ENCODE measurements around the gene TMEM179B.
"Not testable (repeated sequence)": the region's sequence is repeated elsewhere in the genome, so short reads cannot be mapped to it uniquely, and the experiment has no call there.

Gene TMEM179B

DNA sequence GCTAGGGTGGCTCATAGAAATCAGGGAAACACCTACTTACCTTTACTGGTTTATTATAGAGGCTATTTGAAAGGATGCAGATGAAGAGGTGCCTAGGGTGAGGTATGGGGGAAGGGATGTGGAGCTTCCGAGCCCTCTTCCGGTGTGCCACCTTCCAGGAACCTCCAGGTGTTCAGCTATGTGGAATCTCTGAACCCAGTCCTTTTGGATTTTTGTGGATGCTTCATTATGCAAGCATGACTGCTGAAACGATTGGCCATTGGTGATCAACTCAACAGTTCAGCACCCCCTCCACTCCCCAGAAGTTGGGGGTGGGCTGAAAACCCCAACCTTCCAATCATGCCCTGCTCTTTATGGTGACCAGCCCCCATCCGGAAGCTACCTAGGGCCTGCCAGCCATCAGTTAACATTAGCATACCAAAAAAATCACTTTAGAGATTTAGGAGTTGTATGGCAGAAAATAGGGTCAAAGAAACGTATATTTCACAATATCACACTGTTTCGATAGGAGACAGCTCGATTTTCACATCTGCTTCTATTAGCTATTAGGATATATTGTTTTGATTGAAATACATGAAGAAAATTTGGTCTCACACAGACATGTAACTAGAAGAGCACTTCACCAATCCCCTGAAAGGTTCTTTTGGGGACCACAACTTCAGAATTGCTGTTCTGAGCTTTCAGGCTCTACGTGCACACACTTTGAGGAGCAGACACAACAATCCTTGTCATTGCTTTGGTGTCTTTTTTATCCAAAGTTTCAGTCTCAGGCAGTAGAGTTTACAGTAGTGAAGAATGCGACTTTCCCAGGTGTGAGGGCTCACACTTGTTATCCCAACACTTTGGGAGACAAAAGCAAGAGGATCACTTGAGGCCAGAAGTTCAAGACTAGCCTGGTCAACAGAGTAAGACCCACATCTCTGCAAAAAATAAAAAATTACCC is 29.1 kb upstream of the TMEM179B start:
- ATAC-seq, result no peak
- TF ChIP-seq, protein P1, sequence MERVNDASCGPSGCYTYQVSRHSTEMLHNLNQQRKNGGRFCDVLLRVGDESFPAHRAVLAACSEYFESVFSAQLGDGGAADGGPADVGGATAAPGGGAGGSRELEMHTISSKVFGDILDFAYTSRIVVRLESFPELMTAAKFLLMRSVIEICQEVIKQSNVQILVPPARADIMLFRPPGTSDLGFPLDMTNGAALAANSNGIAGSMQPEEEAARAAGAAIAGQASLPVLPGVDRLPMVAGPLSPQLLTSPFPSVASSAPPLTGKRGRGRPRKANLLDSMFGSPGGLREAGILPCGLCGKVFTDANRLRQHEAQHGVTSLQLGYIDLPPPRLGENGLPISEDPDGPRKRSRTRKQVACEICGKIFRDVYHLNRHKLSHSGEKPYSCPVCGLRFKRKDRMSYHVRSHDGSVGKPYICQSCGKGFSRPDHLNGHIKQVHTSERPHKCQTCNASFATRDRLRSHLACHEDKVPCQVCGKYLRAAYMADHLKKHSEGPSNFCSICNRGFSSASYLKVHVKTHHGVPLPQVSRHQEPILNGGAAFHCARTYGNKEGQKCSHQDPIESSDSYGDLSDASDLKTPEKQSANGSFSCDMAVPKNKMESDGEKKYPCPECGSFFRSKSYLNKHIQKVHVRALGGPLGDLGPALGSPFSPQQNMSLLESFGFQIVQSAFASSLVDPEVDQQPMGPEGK (CRISPR knock-in tag; IDR thresholded peaks at IDR 0.05; ENCODE audit: borderline replicate concordance), result no peak
- TF ChIP-seq ZNF565 (CRISPR knock-in tag; conservative IDR thresholded peaks at IDR 0.05; ENCODE audit: low read depth) (no peak), TOX (CRISPR knock-in tag; IDR thresholded peaks at IDR 0.05; ENCODE audit: borderline replicate concordance) (no peak), SNAI2 (CRISPR knock-in tag; IDR thresholded peaks at IDR 0.05) (no peak), GLIS3 (CRISPR knock-in tag; IDR thresholded peaks at IDR 0.05) (no peak), ESRRG (CRISPR knock-in tag; IDR thresholded peaks at IDR 0.05) (no peak), RARB (CRISPR knock-in tag; IDR thresholded peaks at IDR 0.05) (no peak), ISL1 (CRISPR knock-in tag; IDR thresholded peaks at IDR 0.05) (no peak)
- TF ChIP-seq, protein P2, sequence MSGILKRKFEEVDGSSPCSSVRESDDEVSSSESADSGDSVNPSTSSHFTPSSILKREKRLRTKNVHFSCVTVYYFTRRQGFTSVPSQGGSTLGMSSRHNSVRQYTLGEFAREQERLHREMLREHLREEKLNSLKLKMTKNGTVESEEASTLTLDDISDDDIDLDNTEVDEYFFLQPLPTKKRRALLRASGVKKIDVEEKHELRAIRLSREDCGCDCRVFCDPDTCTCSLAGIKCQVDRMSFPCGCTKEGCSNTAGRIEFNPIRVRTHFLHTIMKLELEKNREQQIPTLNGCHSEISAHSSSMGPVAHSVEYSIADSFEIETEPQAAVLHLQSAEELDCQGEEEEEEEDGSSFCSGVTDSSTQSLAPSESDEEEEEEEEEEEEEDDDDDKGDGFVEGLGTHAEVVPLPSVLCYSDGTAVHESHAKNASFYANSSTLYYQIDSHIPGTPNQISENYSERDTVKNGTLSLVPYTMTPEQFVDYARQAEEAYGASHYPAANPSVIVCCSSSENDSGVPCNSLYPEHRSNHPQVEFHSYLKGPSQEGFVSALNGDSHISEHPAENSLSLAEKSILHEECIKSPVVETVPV (CRISPR knock-in tag; IDR thresholded peaks at IDR 0.05), result no peak
- TF ChIP-seq, protein P3, sequence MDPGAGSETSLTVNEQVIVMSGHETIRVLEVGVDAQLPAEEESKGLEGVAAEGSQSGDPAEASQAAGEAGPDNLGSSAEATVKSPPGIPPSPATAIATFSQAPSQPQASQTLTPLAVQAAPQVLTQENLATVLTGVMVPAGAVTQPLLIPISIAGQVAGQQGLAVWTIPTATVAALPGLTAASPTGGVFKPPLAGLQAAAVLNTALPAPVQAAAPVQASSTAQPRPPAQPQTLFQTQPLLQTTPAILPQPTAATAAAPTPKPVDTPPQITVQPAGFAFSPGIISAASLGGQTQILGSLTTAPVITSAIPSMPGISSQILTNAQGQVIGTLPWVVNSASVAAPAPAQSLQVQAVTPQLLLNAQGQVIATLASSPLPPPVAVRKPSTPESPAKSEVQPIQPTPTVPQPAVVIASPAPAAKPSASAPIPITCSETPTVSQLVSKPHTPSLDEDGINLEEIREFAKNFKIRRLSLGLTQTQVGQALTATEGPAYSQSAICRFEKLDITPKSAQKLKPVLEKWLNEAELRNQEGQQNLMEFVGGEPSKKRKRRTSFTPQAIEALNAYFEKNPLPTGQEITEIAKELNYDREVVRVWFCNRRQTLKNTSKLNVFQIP (CRISPR knock-in tag; IDR thresholded peaks at IDR 0.05; ENCODE audit: borderline replicate concordance, low read depth), result no peak

DNA sequence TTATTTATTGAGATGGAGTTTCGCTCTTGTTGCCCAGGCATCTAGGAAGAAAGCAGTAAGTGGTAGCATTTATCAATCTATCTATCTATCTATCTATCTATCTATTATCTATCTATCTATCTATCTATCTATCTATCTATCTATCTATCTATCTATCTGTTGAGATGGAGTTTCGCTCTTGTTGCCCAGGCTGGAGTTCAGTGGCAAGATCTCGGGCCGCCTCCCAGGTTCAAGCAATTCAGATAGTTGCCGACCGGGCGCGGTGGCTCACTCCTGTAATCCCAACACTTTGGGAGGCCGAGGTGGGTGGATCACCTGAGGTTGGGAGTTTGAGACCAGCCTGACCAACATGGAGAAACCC is 26.4 kb upstream of the TMEM179B start:
- ATAC-seq, result not testable (repeated sequence)

DNA sequence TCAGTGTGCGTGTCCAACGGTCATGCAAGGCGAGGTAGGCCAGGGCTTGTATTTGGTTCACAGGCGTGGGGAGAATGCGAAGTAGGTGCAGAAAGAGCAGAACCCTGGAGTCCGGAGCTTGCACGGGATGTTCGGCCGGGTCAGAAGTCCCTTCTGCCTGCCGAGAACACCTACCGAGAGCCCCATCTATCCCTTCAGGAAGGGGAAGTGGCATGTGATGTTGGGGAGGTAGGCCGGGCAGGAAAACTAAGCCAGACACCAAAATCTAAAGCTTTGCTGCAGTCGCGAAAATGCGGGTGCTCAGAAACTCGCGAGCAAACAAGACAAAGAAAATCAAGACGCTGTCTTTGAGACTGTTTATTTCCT is 16.4 kb upstream of the TMEM179B start:
- TF ChIP-seq, protein P4, sequence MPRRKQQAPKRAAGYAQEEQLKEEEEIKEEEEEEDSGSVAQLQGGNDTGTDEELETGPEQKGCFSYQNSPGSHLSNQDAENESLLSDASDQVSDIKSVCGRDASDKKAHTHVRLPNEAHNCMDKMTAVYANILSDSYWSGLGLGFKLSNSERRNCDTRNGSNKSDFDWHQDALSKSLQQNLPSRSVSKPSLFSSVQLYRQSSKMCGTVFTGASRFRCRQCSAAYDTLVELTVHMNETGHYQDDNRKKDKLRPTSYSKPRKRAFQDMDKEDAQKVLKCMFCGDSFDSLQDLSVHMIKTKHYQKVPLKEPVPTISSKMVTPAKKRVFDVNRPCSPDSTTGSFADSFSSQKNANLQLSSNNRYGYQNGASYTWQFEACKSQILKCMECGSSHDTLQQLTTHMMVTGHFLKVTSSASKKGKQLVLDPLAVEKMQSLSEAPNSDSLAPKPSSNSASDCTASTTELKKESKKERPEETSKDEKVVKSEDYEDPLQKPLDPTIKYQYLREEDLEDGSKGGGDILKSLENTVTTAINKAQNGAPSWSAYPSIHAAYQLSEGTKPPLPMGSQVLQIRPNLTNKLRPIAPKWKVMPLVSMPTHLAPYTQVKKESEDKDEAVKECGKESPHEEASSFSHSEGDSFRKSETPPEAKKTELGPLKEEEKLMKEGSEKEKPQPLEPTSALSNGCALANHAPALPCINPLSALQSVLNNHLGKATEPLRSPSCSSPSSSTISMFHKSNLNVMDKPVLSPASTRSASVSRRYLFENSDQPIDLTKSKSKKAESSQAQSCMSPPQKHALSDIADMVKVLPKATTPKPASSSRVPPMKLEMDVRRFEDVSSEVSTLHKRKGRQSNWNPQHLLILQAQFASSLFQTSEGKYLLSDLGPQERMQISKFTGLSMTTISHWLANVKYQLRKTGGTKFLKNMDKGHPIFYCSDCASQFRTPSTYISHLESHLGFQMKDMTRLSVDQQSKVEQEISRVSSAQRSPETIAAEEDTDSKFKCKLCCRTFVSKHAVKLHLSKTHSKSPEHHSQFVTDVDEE (CRISPR knock-in tag; IDR thresholded peaks at IDR 0.05), result no peak
- TF ChIP-seq BACH2 (CRISPR knock-in tag; IDR thresholded peaks at IDR 0.05; ENCODE audit: borderline replicate concordance), result no peak
- TF ChIP-seq ZFP30 (CRISPR knock-in tag; IDR thresholded peaks at IDR 0.05), result no peak
- TF ChIP-seq ARNTL (CRISPR knock-in tag; IDR thresholded peaks at IDR 0.05; ENCODE audit: borderline replicate concordance, low read depth), result no peak
- TF ChIP-seq ESRRG (CRISPR knock-in tag; IDR thresholded peaks at IDR 0.05), result no peak
- TF ChIP-seq GLIS3 (CRISPR knock-in tag; IDR thresholded peaks at IDR 0.05), result no peak
- TF ChIP-seq ZC3H10 (CRISPR knock-in tag; IDR thresholded peaks at IDR 0.05), result no peak
- TF ChIP-seq, protein P2 (CRISPR knock-in tag; IDR thresholded peaks at IDR 0.05), result no peak
- TF ChIP-seq RARB (CRISPR knock-in tag; IDR thresholded peaks at IDR 0.05), result no peak
- TF ChIP-seq TOX (CRISPR knock-in tag; IDR thresholded peaks at IDR 0.05; ENCODE audit: borderline replicate concordance), result no peak
- TF ChIP-seq ZNF565 (CRISPR knock-in tag; conservative IDR thresholded peaks at IDR 0.05; ENCODE audit: low read depth), result no peak
- TF ChIP-seq ISL1 (CRISPR knock-in tag; IDR thresholded peaks at IDR 0.05), result no peak
- TF ChIP-seq, protein P3 (CRISPR knock-in tag; IDR thresholded peaks at IDR 0.05; ENCODE audit: borderline replicate concordance, low read depth), result no peak
- no peak for TF ChIP-seq TCF4 (CRISPR knock-in tag; IDR thresholded peaks at IDR 0.05; ENCODE audit: borderline replicate concordance)
- ATAC-seq, result peak; percentile 21

All from SK-N-SH treated with all-trans-retinoic acid at 6 μM for 48 hours (cell line).